Suprapubic skin (tissue), 4 donors: Measurements from ENCODE around the gene EPHB1. TPM values are rescaled to one million over a fixed set of nuclear protein-coding genes. Genes with fewer than 3 reads are reported as not detected.
"Not testable (repeated sequence)": the region's sequence is repeated elsewhere in the genome, so short reads cannot be mapped to it uniquely, and the experiment has no call there.

Experiments
- DNase-seq, 2 donors: peaks; one replicate each; pipeline ENCODE4 v3.0.0-alpha.2; 2019; ENCODE audit warnings: low spot score in 2 of 2
- H3K27ac ChIP-seq: fragments of 200-600 bp; sonication (generic); one replicate; pipeline ENCODE4 v1.5.1; 2019
- H3K27me3 ChIP-seq: fragments of 200-600 bp; sonication (generic); one replicate; pipeline ENCODE4 v1.5.1; 2019
- H3K36me3 ChIP-seq: fragments of 200-600 bp; sonication (generic); one replicate; pipeline ENCODE4 v1.5.1; 2019
- H3K4me1 ChIP-seq: fragments of 200-600 bp; sonication (generic); one replicate; pipeline ENCODE4 v1.5.1; 2019
- H3K4me3 ChIP-seq: fragments of 200-600 bp; sonication (generic); one replicate; pipeline ENCODE4 v1.5.1; 2019; ENCODE audit warnings: mild to moderate bottlenecking
- H3K9me3 ChIP-seq: fragments of 200-600 bp; sonication (generic); one replicate; pipeline ENCODE4 v1.5.1; 2019
- CTCF ChIP-seq, 2 donors: fragments of 200-600 bp in 1 of 2; fragments of 450-650 bp in 1 of 2; sonication (generic) in 1 of 2; IDR thresholded peaks; one replicate each; pipeline ENCODE4 v1.5.1; 2016 to 2019; ENCODE audit warnings: antibody characterized with exemption in 2 of 2, mild to moderate bottlenecking in 1 of 2, moderate library complexity in 1 of 2
- EP300 ChIP-seq: sonication (generic); formaldehyde crosslinking; IDR thresholded peaks from one replicate; pipeline ENCODE4 v1.6.1; 2017; ENCODE audit warnings: antibody characterized with exemption
- POLR2A ChIP-seq, 2 donors: fragments of 450-650 bp; IDR thresholded peaks; one replicate each; pipeline ENCODE4 v1.6.1; 2017; ENCODE audit warnings: antibody characterized with exemption in 2 of 2, mild to moderate bottlenecking in 2 of 2, moderate library complexity in 2 of 2
- POLR2AphosphoS5 ChIP-seq, 3 donors: sonication (generic); formaldehyde crosslinking; IDR thresholded peaks; one replicate each; pipeline ENCODE4 v1.6.1; 2017; ENCODE audit warnings: antibody characterized with exemption in 3 of 3
- WGBS: methylation state at CpG from one replicate; pipeline ENCODE4 v1.1.5; 2018; 5-methylcytosine and 5-hydroxymethylcytosine counted together
- total RNA-seq, 4 donors: library from RNA; depleted of rRNA; stranded (reverse); fragments of >200 nt; gene quantifications; one replicate each; pipeline ENCODE4 v1.1.0, GENCODE V29; 2016

EPHB1 gene
- total RNA-seq, 4 donors from 2014 or later: 8.5 to 30.7 (median 18.5) TPM

- H3K27me3 ChIP-seq: no peaks in the 10 kb centered on the region
- H3K36me3 ChIP-seq: no peaks in the 10 kb centered on the region
- H3K9me3 ChIP-seq: no peaks in the 10 kb centered on the region
- H3K4me3 ChIP-seq: no peak overlapping the region
- H3K27ac ChIP-seq: no peak overlapping the region
- peaks cover 10% of the 10 kb centered on the region for H3K4me1 ChIP-seq
- 70% methylated on average over 6 of the region's 6 CpGs for WGBS
- TF ChIP-seq POLR2AphosphoS5 (IDR thresholded peaks at IDR 0.05) (no peak), CTCF (IDR thresholded peaks at IDR 0.05) (no peak), EP300 (no peak), POLR2A (IDR thresholded peaks at IDR 0.05) (no peak)
- no peak for DNase-seq
These were observed 431.0 kb downstream of the EPHB1 start for GRCh38 chr3:135226057-135226456.

GRCh38 chr3:135228201-135228600 is 433.1 kb downstream of the EPHB1 start:
- H3K27ac ChIP-seq: no peak overlapping the region
- H3K9me3 ChIP-seq: no peaks in the 10 kb centered on the region
- no peaks in the 10 kb centered on the region for H3K27me3 ChIP-seq
- TF ChIP-seq POLR2A (IDR thresholded peaks at IDR 0.05) (no peak), POLR2AphosphoS5 (IDR thresholded peaks at IDR 0.05) (no peak), EP300 (no peak), CTCF (IDR thresholded peaks at IDR 0.05) (no peak)
- no peaks in the 10 kb centered on the region for H3K36me3 ChIP-seq
- peaks cover 10% of the 10 kb centered on the region for H3K4me1 ChIP-seq
- WGBS: 78% methylated on average over 3 of the region's 3 CpGs
- H3K4me3 ChIP-seq: no peak overlapping the region
- DNase-seq: no peak

GRCh38 chr3:135229018-135229495 is 434.0 kb downstream of the EPHB1 start:
- DNase-seq: no peak
- Histone ChIP-seq H3K9me3 (no peaks in the 10 kb centered on the region), H3K4me1 (peaks cover 10% of the 10 kb centered on the region), H3K36me3 (no peaks in the 10 kb centered on the region), H3K27ac (peak overlapping the region; percentile 5), H3K27me3 (no peaks in the 10 kb centered on the region), H3K4me3 (no peak overlapping the region)
- no peak for TF ChIP-seq EP300
- TF ChIP-seq POLR2AphosphoS5 (IDR thresholded peaks at IDR 0.05): no peak
- TF ChIP-seq CTCF (IDR thresholded peaks at IDR 0.05): no peak
- TF ChIP-seq POLR2A (IDR thresholded peaks at IDR 0.05): no peak
- 27% methylated on average over 5 of the region's 5 CpGs for WGBS

GRCh38 chr3:135231737-135232136 is 436.7 kb downstream of the EPHB1 start:
- no peaks in the 10 kb centered on the region for H3K27me3 ChIP-seq
- 62% methylated on average over 2 of the region's 2 CpGs for WGBS
- TF ChIP-seq EP300 (no peak), CTCF (IDR thresholded peaks at IDR 0.05) (no peak), POLR2AphosphoS5 (IDR thresholded peaks at IDR 0.05) (no peak), POLR2A (IDR thresholded peaks at IDR 0.05) (no peak)

GRCh38 chr3:135232226-135232625 is 437.2 kb downstream of the EPHB1 start:
- Histone ChIP-seq H3K36me3 (no peaks in the 10 kb centered on the region), H3K27me3 (no peaks in the 10 kb centered on the region), H3K4me3 (no peak overlapping the region), H3K4me1 (peaks cover 10% of the 10 kb centered on the region), H3K27ac (no peak overlapping the region), H3K9me3 (no peaks in the 10 kb centered on the region)
- TF ChIP-seq EP300 (no peak), POLR2AphosphoS5 (IDR thresholded peaks at IDR 0.05) (no peak)
- WGBS: 94% methylated on average over 2 of the region's 2 CpGs
- DNase-seq: no peak

More at GRCh38 chr3:135231737-135232136, 436.7 kb downstream of the EPHB1 start:
- H3K4me3 ChIP-seq: no peak overlapping the region
- H3K27ac ChIP-seq: no peak overlapping the region
- peaks cover 10% of the 10 kb centered on the region for H3K4me1 ChIP-seq
- H3K36me3 ChIP-seq: no peaks in the 10 kb centered on the region
- no peak for DNase-seq
- H3K9me3 ChIP-seq: no peaks in the 10 kb centered on the region

GRCh38 chr3:135233476-135233875 is 438.4 kb downstream of the EPHB1 start:
- not testable (repeated sequence) for H3K27me3 ChIP-seq, H3K9me3 ChIP-seq, H3K4me1 ChIP-seq, H3K27ac ChIP-seq, DNase-seq, H3K36me3 ChIP-seq, H3K4me3 ChIP-seq
- 95% methylated on average over 3 of the region's 3 CpGs for WGBS
